ENCODE data around the gene CFAP20DC.
A peak's percentile ranks its signal among the peaks of the same experiment; 100 is the strongest.
"Not testable (repeated sequence)": the region's sequence is repeated elsewhere in the genome, so short reads cannot be mapped to it uniquely, and the experiment has no call there.

Gene CFAP20DC

DNA sequence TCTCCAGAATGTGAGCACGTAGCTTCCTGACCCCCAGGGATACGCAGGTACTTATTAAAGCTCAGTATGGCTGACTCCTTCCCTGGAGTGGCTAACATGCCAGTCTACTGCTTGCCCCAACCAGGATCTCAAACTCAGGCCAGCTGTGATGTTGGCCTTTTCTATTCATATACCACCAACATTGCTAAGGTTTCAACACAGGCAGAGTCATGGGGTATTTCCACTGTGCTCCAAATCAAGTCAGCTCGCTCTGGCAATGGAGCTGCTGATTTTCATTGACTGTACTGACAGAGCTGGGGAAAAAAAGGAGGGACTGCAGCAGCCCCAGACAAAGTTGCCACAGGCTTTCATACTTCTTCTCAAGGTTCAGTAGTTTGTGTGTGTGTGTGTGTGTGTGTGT is 87.0 kb downstream of the CFAP20DC start:
- no peak for DNase-seq (ENCODE audit: low read depth)

DNA sequence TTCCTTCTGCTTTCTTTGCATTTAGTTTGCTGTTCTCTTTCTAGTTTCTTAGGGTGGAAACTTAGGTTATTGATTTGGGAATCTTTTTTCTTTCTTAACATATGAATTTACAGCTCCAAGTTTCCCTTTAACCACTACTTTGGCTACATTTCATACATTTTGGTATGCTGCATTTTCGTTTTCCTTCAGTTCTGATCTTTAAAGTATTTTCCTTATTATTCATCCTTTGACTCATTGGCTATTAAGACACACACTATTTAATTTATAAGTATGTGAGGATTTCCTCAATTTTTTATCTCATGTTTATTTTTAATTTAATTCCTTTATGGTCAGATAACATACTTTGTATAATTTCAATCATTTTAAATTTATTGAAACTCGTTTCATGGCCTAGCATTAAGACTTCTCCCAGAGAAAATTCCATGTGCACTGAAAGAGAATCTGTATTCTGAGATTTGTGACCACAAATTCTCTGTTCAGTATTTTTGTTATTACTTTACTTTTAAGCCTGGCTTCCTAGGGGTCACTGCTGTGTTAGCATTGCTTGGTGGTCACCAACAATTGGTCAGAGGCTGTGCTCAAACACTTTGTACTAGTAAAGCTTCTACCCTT is 87.7 kb downstream of the CFAP20DC start:
- DNase-seq (ENCODE audit: low read depth), result no peak

DNA sequence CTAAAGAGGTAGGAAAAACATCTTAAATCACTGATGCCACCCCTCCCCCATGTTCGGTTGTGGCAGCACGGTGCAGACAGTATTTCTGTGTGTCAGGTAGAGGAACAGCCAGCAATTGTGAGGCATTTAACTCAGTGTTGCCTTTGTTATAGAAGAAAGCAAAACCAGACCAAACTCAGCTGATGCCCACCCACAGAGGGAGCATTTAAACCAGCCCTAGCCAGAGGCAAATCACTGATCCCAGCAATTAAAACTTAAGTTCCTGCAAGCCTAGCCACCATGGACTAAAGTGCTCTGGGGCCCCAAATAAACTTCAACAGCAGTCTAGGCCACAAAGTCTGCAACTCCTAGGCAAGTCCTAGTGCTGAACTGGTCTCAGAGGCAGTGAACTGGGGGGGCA is 94.5 kb downstream of the CFAP20DC start:
- DNase-seq (ENCODE audit: low read depth), result no peak

DNA sequence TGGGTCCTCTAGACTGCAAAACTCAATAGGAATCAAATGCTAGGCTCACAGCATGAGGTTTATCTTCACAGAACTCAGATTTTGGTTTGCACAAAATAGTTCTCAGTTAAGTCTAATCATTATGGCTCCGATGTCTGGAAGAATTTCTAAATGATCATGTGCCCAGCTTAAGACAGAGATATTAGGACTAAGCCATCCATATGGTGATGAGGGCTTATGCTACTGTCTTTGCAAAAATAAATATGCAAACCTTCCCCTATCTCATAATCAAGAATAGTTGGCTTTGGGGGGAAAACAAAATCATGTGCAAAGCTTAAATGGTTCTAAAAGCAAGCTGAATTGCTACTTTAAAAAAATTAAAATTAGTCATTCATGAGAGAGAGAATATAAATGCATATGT is 96.5 kb downstream of the CFAP20DC start:
- no peak for DNase-seq (ENCODE audit: low read depth)

DNA sequence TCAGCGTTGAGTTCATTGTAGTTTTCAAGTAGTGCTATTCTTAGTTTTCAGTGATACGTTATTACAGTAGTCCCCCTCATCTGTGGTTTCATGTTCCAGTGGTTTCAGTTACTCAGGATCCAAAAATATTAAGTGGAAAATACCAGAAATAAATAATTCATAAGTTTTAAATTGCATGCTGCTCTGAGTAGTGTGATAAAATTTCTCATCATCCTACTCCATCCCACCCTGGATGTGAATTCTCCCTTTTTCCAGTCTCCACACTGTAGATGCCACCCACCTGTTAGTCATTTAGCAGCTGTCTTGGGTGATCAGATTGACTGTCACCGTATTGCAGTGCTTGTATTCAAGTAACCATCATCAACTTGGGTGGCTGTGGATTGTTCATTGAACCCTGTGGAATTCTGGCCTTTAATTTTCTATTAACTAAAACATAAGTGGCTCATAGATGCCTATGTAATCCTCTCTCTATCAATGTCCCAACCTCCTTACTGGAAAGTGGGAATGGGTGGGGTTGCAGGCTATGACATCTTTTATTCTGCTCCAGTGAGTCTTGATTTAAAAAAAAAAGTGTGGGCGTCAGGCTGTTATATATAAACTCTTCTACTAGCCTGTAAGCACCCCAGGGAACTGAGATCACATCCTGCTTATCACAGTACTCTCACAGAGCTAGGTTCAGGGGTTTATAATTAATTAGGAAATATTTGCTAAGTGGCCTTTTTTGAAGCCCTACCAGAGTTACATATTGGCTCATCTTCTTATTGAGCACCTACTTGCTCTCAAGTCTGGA is 97.5 kb downstream of the CFAP20DC start:
- DNase-seq (ENCODE audit: low read depth), result no peak

DNA sequence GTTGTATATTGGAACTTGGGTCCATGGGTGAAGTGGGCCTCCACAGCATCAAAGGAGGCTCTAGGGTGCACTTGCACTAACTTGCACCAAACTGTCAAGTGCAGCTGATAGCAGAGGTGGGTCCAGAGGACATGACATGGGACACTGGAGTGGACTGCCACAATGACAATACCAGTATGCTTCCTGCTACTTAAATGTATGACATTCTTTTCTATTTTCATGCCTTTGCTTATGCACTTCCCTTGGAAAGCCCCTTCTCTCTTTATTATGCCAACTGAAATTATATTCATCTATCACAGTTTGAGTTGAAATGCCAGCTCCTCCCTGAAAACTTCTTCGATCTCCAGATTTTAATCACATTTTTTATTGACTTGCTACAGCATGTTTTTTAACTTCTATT is 101.8 kb downstream of the CFAP20DC start:
- DNase-seq (ENCODE audit: low read depth), result no peak

DNA sequence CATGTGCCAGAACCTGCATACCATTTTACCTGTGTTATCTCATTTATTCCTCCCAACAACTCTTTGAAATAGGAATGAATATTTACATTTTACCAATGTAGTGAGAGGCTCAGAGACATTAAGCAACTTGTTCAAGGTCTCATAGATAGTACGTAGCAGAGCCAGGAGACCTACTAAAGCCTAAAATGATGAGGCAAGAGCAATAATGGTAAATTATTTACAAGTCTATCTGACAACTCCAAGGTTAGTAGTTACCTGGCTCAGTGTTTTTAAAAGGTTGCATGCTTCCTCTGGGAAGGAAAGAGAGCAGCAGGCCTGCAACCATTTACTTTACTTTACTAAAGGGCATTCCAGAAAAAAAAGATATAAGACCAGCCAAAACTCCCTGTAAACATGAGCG is 103.0 kb downstream of the CFAP20DC start:
- no peak for DNase-seq (ENCODE audit: low read depth)

DNA sequence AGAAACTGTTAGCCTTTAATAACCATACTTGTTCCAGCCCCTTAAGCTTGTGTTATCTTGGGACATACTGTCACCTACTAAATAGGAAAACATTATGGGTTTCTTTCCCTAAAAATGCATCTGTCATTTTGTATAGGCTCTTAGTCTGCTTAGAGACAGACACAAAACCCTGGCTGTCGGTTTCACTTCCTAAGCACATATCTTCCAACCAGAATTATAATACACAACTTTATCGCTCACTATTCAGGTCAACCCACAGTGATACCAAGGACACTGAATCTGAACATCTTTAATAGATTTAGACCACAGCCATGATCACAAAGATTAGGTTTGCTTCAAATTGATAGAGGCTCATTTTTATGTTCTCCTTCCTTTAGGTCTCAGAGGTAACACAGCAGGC is 111.8 kb downstream of the CFAP20DC start:
- DNase-seq (ENCODE audit: low read depth), result no peak

DNA sequence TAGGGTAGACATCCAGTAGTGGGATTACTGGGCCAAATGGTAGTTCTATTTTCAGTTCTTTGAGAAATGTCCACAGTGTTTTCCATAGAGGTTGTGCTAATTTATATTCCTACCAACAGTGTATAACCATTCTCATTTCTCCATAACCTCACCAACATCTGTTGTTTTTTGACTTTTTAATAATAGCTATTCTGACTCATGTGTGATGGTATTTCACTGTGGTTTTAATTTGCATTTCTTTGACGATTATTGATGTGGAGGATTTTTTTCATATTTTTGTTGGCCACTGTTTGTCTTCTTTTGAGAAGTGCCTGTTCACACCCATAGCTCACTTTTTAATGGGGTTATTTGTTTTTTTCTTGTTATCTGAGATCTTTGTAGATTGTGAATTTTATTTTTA is 125.2 kb downstream of the CFAP20DC start:
- DNase-seq (ENCODE audit: low read depth), result no peak

DNA sequence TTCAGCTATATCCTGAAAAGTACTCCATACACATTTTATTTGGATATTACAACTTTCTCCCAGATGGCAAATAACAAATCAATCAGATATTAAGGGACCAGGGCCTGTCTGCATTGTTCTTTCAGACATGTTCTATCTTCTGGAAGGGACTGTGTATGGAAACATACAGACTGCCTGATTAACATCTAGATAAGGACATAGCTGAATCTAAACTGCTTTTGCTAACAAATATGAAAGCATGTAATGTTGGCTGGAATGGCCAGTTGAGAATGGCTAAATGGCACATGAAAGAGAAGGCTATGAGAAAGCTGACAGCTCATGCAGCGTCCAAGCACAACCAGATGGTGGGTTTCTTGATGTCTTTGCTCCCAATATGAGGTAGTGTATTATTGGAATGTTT is 149.4 kb downstream of the CFAP20DC start:
- no peak for DNase-seq (ENCODE audit: low read depth)

DNA sequence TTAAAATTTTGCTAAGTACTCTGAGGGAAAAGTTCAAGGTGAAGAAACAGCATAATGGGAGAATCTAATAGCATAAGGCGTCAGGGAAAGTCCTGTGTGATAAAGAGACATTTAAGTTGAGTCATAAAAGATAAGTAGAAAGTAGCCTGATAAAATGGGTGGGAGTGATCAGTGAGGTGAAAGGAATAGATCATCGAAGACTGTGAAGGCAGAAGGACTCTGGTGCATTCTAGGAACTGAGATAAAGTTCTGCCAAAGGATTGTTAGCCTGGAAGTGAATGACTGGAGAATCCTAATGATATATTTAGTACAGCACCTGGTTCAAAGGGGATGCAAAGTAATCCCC is 149.9 kb downstream of the CFAP20DC start:
- no peak for DNase-seq (ENCODE audit: low read depth)

DNA sequence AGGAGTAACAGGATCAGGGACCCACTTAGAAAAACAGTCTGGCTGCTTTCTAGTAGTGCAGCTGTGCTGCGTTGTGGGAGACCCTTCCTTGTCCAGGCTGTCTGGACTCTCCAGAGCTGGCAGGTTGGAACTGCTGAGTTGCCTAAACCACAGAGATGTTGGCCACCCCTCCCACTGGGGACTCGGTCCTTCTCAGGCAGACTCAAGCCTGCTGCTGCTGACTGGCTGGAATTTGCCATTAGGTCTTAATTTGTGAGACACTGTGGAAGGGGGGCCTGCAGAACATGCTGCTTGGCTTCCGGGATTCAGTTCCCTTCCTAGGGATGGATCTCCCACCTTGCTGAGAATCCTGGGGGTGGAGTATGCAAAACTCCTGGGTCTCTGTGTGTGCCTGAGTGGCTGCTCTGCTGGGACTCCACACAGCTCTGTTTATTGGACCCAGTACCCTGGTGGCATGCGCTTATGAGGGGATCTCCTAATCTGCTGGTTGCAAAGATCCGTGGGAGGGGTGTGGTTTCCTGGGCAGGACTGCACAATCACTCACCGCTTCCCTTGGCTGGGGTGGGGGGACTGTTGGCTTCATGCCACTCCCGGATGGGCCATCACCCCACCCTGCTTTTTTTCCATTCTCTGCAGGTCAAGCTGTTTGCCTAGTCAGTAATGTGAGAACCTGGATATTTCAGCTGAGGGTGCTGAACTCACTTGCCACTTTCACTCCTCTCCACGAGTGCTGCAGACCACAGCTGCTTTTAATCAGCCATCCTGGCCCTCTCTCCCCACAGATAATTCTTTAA is 150.5 kb downstream of the CFAP20DC start:
- peak; percentile 1 for DNase-seq (ENCODE audit: low read depth)

DNA sequence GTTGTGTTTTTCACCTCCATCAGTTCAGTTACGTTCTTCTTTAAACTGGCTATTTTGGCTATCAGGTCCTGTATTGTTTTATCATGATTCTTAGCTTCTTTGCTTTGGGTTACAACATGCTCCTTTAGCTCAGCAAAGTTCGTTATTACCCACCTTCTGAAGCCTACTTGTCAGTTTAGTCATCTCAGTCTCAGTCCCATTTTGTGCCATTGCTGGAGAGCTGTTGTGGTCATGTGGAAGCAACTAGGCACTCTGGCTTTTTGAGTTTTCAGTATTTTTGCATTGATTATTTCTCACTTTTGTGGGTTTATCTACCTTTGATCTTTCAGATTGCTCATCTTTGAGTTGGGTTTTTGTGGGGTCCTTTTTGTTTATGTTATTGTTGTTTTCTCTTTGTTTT is 151.3 kb downstream of the CFAP20DC start:
- DNase-seq (ENCODE audit: low read depth), result no peak

DNA sequence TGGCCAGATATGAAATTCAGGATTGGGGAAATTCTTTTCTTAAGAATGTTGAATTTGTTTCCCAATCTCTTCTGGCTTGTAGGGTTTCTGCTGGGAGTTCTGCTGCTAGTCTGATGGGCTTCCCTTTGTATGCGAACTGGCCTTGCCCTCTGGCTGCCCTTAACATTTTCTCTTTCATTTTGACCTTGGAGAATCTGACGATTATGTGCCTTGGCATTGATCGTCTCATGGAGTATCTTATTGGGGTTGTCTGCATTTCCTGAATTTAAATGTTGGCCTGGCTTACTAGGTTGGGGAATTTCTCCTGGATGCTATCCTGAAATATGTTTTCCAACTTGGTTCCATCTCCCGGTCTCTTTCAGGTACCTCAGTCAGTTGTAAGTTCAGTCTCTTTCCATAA is 152.2 kb downstream of the CFAP20DC start:
- DNase-seq (ENCODE audit: low read depth), result no peak

DNA sequence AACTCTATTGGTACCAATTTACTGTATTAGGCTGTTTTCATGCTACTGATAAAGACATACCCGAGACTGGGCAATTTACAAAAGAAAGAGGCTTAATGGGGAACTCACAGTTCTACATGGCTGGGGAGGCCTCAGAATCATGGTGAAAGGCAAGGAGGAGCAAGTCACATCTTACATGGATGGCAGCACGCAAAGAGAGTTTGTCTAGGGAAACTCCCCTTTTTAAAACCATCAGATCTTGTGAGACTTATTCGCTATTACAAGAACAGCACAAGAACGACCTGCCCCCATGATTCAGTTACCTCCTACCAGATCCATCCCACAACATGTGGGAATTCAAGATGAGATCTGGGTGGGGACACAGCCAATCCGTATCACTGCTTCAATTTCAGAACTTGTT is 154.1 kb downstream of the CFAP20DC start:
- DNase-seq (ENCODE audit: low read depth), result not testable (repeated sequence)

DNA sequence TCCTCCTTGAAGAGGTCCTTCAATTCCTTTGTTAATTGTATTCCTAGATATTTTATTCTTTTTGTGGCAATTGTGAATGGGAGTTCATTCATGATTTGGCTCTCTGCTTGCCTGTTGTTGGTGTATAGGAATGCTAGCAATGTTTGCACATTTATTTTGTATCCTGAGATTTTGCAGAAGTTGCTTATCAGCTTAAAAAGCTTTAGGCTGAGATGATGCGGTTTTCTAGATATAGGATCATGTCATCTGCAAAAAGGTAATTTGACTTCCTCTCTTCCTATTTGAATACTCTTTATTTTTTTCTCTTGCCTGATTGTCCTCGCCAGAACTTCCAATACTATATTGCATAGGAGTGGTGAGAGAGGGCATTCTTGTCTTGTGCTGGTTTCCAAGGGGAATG is 157.3 kb downstream of the CFAP20DC start:
- not testable (repeated sequence) for DNase-seq (ENCODE audit: low read depth)

DNA sequence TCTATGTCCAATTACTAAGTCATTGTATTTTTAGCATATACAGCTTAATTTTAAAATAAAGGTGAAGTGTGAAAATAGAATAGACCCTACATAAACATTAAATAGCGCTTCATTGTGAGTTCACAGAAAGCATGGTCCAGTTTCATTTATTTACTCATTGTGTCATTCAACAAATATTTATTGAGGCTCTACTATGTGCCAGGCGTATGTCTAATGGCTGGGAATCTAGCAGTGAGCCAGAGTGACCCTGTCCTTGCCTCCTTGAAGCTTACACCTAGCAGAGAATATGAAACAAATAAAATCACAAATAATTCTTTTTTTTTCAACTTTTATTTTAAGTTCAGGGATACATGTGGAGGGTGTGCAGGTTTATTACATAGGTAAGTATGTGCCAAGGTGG is 161.7 kb downstream of the CFAP20DC start:
- DNase-seq (ENCODE audit: low read depth), result no peak

DNA sequence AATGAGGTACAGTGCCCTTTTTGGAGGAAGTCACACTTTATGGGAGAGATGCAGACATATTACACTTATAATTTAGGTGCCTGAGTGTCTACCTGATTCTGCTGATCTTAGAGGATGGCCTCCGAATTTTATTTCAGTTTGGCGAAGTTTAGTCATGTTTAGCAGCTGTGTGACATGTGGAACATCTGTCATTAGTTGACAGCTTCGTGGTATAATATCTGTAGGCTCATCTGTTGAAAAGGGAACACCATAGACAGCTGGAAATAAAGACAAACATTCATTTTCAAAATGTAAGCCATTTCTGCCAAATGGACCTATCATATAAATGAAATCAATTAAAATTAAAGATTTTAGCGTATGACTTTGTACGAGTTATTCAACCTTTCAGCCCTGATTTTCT is 165.4 kb downstream of the CFAP20DC start:
- DNase-seq (ENCODE audit: low read depth), result no peak

DNA sequence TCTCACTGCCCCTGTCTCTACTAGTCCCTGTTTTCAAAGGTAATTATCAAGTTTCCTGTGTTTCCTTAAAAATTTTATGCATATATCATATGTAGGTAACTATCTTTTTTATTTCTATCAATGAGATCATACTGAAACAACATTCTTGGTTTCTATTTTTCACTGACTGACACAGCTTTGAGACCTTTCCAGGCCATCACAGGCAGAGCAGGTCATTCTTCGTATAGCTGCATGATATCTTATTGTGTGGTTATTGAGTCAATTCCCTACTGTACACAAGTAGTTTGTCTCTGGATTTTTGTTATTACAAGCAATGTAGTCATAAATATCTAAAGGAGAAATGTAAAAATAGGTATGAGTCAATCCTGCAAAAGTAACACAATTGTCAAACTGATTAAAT is 169.6 kb downstream of the CFAP20DC start:
- no peak for DNase-seq (ENCODE audit: low read depth)

DNA sequence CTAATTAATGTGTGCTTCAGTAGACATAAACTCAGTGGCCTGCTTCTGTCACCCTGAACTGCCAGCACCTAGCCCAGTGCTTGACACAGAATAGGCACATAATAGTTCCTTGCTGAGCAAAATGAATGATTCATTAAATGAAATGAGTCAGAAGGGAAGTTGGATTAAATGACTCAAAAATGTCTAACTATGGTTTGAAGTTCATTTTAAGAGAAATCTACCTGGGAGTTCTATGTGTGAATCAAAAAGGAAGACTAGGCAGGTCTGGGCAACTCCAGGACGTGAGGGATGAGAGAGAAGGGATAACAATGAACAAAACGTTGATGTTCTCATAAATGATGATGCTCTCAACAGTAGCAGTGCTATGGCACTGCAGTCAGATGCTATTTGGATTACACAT is 175.0 kb downstream of the CFAP20DC start:
- no peak for DNase-seq (ENCODE audit: low read depth)

DNA sequence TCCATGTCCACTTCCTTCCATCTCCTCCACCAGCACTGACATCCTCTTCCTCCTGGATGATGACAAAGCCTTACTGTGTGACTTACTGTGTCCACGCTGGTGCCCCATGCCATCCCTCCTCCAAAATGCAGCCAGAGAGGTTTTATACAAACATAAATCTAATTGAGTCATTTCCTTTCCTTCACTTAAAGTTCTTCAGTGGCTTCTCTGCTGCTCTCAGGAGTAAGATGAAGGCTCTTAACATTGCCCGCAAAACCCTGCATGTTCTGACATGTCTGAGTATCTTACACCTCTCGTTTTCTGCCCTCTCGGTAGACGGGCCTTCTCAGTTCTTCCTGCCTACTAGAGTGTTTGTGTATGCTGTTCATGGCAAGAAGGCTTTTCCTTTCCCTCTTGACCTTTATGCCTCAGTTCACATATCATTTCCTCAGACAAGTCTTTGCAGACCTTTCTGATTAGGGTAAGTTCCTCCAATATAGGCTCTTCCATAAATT is 175.5 kb downstream of the CFAP20DC start:
- no peak for DNase-seq (ENCODE audit: low read depth)

DNA sequence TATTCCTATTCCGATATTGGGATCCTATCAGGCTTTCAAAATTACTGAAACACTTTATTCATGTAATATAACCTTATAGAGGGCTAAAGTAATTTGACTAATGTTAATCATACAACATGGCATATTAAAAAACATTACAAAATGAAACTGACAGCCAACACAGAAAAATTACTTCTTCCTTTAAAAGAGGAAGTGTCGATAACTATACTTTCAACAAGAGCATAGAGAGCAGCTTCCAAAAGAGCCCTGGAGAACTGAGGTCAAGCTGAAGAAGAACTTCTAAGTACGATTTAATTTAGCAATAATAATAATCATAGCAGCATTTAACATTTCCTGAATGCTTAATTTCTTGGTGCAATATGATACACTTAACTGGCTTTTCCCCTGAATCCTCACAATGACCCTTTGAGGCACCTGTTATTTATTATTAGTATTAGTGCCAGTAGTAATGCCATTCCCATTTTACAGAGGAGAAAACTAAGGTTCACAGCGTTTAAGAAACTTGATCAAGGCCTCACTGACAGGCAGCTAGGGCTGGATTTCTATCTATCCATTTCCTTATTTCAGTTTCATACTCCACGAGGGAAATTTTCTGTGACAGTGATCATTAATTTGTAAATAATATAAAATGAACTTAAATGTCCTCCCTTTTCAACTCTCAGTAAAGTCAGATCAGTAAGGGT is 181.6 kb downstream of the CFAP20DC start:
- no peak for DNase-seq (ENCODE audit: low read depth)

DNA sequence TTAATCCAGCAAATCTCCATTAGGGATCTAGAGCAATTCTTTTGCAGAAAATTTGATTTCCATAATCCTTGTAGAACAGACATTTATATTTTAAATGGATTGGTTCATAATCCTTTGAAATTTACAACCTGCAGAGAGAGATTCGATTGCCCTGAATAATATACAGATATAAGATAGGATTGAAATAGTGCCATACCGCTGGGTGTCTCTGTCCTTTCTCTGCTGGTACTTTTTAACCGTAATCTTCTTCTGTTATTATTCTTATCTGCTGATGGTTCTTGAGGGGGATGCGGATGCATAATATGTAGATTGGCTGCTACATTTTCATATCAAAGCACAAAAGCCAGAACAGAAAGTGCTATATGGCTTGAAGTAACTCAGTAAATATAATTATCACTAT is 182.2 kb downstream of the CFAP20DC start:
- no peak for DNase-seq (ENCODE audit: low read depth)

Measured in T-helper 22 cell (primary cell).